ENCODE measurements around the gene NOL4L.
A peak's percentile ranks its signal among the peaks of the same experiment; 100 is the strongest.

The NOL4L gene

GRCh38 chr20:32526125-32526524 lies 59.0 kb downstream of the NOL4L start:
- DNase-seq (ENCODE audit: low read depth in 2 of 2): no peak

GRCh38 chr20:32524829-32525501 lies 60.2 kb downstream of the NOL4L start:
- DNase-seq (ENCODE audit: low read depth in 2 of 2): no peak

DNA sequence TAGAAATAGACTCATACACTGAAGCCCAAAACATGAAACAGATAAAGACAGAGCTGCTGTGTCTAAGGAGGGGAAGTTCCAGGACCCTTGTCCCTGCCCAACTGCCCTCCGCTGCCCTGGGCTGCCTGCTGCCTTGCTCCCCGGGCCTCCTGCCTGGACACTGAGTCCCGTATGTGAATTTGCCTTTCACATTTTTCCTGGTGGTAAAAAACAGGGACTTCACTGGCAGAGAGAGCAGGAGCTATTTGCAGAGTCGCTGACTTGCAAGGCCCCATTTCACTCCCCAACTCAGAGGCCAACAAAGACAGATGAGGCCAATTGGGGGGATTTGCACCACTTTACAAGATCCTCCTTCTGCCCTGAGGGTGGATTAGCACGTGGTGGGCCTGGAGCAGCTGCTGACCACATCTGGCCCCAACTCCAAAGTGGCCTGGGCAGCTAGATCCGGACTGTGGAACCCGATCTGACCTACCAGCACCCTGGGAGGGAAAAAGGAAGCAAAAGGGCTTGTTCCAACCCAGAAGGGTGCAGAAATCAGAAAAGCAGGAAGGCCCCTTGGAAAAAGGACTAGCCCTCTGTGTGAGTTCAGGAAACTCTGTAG lies 61.4 kb downstream of the NOL4L start:
- DNase-seq (ENCODE audit: low read depth in 2 of 2): no peak

GRCh38 chr20:32522776-32523612 lies 62.1 kb downstream of the NOL4L start:
- no peak for DNase-seq (ENCODE audit: low read depth in 2 of 2)

- no peak for DNase-seq (ENCODE audit: low read depth in 2 of 2)
These were observed 62.7 kb downstream of the NOL4L start for GRCh38 chr20:32522526-32522775.

- peak in 1 of 2 donors; percentile 43 for DNase-seq (ENCODE audit: low read depth in 2 of 2)
These were observed 63.2 kb downstream of the NOL4L start for GRCh38 chr20:32521780-32522525.

DNA sequence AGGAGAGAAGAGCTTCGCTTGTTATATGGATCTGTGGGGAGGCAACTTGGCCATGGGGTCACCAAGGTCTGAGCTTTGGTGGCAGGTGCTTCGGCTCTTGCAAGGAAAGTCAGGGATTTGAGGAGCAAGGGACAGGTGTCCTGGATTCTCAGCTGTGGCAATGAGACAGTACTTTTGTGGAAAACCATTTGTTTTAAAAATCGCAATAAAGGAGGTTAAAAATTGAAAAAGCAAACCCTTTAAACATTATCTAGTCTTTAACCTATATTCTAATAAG lies 64.3 kb downstream of the NOL4L start:
- no peak for DNase-seq (ENCODE audit: low read depth in 2 of 2)

- DNase-seq (ENCODE audit: low read depth in 2 of 2): no peak
These were observed 65.8 kb downstream of the NOL4L start for GRCh38 chr20:32519381-32519730.

DNA sequence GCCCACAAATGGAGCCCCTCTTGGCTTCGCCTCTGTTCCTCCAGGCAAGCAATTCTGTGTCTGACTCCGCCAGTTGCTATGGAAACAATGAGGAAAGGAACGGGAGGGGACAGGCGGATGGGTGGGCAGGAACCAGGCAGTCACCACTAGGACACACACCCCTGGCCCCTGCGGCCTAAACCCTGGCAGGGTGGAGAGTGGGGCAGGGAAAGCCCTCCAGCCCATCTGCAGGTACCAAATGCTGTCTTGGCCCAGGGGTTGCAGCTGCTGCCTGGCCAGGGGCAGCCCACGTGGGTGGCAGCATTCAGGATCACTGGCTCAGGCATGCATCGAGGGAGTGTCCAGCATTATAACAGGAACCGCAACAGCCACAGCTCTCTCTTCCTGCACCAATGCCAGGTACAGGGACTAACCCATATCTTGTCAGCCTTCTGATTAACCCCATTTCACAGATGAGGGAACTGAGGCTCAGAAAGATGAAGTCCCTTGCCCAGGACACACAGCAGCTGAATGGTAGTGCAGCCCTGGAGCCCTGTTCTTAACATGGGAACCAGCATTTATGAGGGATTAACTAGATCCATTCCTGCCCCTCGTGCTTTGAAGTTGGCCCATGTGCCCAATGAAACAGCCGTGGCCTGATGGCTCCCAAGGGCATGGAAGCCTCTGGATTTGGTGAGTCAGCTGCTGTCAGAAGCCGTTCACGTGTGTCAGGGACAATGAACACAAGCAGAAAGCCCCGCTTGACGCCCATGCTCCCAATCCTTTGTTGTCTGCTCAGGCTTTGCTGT lies 66.3 kb downstream of the NOL4L start:
- DNase-seq (ENCODE audit: low read depth in 2 of 2): no peak

DNA sequence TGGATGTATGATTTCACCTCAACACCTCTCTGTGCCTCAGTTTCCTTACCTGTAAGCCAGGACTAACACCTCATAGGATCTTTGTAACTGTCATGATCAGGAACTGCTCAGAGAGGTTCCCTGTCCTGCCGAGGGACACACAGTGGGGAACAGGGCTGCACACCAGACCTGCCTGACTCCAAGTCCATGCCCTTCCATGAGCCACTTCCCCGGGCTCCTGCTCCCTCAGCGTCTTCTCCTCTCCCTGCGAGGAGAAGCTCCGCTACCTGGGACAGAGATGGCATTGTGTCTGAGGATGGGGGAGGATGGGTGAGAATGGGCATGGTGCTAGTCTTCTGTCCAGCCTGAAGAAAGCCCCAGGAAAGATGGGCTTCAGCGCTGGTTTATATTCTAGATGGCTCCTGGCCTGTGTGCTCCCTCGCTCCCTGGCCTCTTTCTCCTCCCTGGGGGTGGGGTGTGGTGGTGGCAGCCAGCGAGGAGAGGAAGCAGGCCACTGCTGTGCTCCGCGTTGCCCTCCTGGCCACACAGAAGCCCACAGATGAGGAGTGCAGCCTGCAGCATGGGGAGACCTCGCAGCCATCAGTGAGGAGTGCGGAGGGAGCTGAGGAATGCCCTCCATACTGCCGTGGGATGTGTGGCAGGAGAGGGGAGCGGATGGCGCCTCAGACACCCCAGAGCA lies 67.1 kb downstream of the NOL4L start:
- no peak for DNase-seq (ENCODE audit: low read depth in 2 of 2)

DNA sequence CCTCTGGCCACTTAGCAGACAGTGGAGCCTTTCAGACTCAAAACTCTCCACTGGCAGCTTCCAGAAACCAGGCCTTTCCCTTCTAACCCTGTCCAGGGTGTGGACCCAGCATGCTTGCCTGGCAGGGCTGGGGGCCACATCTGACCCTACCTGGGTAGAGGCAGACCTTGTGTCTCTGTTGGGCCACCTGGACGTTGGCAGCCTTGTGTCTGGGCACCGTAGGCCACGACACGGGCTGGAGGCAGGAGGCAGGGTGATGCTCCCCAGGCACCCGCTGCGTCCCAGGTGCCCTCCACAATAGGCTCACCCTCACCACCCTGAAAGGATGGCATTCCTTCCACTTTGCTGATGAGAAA lies 67.6 kb downstream of the NOL4L start:
- no peak for DNase-seq (ENCODE audit: low read depth in 2 of 2)

DNA sequence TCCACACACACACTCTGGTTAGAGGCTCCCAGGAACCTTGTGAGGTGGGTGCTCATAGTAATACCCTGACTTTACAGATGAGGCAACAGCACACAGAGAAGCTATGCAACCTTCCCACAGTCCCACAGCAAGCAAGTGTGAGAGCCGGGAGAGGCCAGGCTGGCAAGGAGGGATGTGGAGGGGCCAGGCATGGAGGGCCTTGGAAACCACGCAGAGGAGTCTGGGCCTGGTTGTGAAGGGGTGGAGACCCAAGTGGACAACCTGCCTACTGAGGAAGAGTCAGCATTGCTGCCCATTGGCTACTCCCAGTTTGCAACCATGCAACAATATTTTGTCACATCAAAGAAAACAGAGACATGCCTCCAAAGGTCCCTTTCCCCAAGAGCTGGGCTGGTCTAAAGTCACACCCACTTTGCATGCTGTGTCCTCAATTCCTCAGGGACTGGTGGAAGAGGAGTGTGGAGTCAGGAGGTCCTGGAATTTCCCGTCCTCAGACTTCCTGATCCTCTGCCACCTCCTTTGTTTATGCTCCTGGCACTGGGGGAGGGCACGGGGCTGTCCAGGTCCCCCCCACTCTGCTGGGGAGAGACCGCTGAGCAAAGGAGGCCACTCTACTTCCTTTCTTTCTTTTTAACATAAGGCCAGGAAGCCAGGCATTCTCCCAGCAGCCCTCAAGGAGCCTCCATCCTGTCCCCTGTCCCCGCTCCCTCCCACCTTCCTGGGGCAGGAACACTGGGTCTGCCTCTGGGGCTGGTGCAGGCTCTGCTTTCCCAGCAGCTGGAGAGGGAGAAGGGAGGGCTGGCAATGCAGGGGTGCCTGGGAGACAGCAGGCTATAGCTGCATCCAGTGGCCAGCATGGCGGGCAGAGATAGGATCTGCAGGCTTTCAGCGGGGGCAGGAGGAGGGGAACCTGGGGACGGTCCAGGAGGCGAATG lies 68.3 kb downstream of the NOL4L start:
- no peak for DNase-seq (ENCODE audit: low read depth in 2 of 2)

DNA sequence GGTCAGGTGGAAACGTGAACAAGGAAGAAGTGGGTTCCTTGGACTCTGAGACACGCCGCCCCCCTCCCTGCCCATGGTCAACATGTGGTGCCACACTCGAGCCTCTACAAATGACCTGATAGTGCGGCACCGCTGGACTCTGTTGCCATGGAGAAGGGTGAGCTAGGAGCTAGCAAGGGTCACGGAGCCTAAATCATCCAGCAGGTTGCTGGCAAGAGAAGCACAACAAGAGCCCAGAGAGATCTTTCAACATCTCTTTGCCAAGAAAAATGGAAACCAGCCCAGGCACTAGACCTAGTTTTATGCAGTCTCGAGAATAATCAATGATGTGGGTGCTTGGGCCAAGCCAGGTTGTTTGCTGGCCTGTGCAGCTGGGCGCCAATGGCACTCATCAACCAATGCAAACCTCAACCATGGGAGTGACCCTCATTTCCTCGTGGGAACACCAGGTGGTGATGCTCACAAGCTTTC lies 69.5 kb downstream of the NOL4L start:
- DNase-seq (ENCODE audit: low read depth in 2 of 2): no peak

- no peak for DNase-seq (ENCODE audit: low read depth in 2 of 2)
These were observed 70.4 kb downstream of the NOL4L start for GRCh38 chr20:32514760-32515159.

DNA sequence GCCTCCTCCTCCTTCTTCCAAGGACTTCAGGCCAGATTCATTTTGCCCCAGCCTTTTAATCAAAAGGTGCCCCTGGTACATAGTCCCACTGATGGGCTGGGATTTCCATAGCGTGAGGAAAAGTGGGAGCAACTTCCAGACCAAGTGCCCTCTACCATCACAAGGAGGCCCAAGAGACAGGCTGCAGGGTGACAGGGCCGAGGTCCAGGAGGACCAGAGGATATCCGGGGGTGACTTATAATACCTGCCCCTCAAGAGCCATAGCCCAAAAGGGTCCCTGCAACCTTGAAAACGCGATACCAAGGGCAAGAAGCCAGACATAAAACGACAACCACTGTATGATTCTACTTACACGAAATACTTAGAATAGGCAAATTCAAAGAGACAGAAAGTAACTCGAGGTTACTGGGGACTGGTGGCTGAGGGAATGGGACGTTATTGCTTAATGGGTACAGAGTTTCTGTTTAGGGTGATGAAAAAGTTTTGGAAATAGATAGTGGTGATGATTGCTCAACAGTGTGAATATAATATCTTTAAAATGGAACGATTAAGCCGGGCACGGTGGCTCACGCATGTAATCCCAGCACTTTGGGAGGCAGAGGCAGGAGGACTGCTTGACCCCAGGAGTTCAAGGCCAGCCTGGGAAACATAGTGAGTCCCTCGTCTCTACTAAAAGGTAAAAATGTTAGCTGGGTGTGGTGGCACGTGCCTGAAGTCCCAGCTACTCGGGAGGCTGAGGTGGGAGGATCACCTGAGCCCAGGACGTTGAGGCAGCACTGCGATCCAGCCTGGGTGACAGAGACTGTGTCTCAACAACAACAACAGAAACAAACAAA lies 71.9 kb downstream of the NOL4L start:
- DNase-seq (ENCODE audit: low read depth in 2 of 2): no peak

- DNase-seq (ENCODE audit: low read depth in 2 of 2): no peak
These were observed 73.1 kb downstream of the NOL4L start for GRCh38 chr20:32512047-32512385.

DNA sequence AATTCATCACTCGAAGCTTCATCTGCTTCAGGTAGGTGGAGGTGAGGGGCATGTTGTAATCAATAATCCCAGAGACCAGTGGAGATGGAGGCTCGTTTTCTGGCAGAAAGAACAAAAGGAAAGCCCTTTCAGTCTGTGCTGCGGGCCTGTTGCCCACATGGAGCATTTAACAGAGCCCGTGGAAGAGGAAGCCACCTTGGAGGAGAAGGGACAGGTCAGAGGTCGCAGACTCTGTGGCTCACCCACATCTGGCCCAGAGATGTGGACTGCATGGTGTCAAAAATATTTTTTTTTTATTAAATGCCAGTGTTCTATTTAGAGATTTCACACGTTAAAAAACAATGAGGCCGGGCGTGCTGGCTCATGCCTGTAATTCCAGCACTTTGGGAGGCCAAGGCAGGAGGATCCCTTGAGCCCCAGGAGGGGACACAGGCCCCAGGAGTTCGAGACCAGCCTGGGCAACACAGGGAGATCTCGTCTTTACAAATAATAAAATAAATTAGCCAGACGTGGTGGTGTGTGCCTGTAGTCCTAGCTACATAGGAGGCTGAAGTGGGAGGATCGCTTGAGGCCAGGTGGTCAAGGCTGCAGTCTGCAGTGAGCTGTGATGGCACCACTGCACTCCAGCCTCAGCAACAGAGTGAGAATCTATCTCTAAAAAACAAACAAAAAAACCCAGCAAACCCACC lies 73.6 kb downstream of the NOL4L start:
- DNase-seq (ENCODE audit: low read depth in 2 of 2): no peak

- no peak for DNase-seq (ENCODE audit: low read depth in 2 of 2)
These were observed 74.4 kb downstream of the NOL4L start for GRCh38 chr20:32510601-32511357.

All from stimulated activated CD8-positive, alpha-beta memory T cell treated with anti-CD3 and anti-CD28 coated beads, Interleukin-2, amount 100 ng/mL, for 1 hour (primary cell).